Measurements from ENCODE around the gene GAK.

DNA sequence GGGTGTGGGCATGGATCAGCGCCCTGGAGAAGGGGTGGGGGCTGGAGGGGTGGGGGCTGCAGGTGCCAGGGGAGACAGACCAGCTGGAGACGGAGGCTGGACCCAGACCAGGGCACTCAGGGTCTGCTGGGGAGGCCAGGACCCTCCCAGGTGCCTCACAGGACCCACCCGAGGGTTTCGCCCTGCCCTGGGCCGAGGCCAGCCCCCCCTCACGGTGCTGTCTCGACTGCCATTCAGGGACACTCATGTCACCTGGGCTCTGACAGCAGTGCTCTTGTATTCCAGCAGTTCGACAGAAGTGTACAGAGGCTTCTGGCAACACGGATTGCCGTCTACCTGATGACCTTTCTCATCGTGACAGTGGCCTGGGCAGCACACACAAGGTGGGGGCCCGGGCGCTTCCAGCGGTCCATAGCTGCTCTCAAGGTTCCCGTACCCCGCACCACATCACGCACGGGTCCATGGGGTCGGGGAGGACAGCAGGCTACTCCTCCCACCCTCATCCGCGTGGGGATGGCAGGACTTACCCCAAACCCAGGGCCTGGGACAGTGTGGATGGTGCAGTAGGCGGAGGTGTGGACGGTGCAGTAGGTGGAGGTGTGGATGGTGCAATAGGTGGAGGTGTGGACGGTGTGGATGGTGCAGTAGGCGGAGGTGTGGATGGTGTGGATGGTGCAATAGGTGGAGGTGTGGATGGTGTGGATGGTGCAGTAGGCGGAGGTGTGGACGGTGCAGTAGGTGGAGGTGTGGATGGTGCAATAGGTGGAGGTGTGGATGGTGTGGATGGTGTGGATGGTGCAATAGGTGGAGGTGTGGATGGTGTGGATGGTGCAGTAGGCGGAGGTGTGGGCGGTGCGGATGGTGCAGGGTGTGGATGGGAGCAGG lies 18.3 kb upstream of the GAK start:
- TF ChIP-seq POLR2AphosphoS5 (IDR thresholded peaks at IDR 0.05; ENCODE audit: low read depth, low read length): no peak
- TF ChIP-seq TAF1 (IDR thresholded peaks at IDR 0.05; ENCODE audit: borderline replicate concordance, insufficient read depth, low read length): no peak
- TF ChIP-seq, protein P1, sequence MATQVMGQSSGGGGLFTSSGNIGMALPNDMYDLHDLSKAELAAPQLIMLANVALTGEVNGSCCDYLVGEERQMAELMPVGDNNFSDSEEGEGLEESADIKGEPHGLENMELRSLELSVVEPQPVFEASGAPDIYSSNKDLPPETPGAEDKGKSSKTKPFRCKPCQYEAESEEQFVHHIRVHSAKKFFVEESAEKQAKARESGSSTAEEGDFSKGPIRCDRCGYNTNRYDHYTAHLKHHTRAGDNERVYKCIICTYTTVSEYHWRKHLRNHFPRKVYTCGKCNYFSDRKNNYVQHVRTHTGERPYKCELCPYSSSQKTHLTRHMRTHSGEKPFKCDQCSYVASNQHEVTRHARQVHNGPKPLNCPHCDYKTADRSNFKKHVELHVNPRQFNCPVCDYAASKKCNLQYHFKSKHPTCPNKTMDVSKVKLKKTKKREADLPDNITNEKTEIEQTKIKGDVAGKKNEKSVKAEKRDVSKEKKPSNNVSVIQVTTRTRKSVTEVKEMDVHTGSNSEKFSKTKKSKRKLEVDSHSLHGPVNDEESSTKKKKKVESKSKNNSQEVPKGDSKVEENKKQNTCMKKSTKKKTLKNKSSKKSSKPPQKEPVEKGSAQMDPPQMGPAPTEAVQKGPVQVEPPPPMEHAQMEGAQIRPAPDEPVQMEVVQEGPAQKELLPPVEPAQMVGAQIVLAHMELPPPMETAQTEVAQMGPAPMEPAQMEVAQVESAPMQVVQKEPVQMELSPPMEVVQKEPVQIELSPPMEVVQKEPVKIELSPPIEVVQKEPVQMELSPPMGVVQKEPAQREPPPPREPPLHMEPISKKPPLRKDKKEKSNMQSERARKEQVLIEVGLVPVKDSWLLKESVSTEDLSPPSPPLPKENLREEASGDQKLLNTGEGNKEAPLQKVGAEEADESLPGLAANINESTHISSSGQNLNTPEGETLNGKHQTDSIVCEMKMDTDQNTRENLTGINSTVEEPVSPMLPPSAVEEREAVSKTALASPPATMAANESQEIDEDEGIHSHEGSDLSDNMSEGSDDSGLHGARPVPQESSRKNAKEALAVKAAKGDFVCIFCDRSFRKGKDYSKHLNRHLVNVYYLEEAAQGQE (IDR thresholded peaks at IDR 0.05; ENCODE audit: insufficient read depth in 1 of 2, low read depth in 2 of 2, low read length in 2 of 2): no peak
- no peak for TF ChIP-seq SIN3A (IDR thresholded peaks at IDR 0.05; ENCODE audit: borderline replicate concordance, insufficient read depth, low read length)
- TF ChIP-seq FOXP2 (optimal IDR thresholded peaks at IDR 0.05; ENCODE audit: borderline replicate concordance, extremely low read depth, extremely low read length, insufficient read depth): no peak
